Measurements from ENCODE around the gene MASP1.

Gene MASP1

GRCh38 chr3:187328691-187329090 is 37.2 kb upstream of the MASP1 start:
- TF ChIP-seq ZFP3 (CRISPR knock-in tag; IDR thresholded peaks at IDR 0.05) (no peak), ZFP30 (CRISPR knock-in tag; IDR thresholded peaks at IDR 0.05) (no peak), ZNF565 (CRISPR knock-in tag; conservative IDR thresholded peaks at IDR 0.05; ENCODE audit: low read depth) (no peak), OSR1 (CRISPR knock-in tag; IDR thresholded peaks at IDR 0.05) (no peak), BACH2 (CRISPR knock-in tag; IDR thresholded peaks at IDR 0.05; ENCODE audit: borderline replicate concordance) (no peak), ISL1 (CRISPR knock-in tag; IDR thresholded peaks at IDR 0.05) (no peak), TSHZ2 (CRISPR knock-in tag; IDR thresholded peaks at IDR 0.05) (no peak), PPARA (CRISPR knock-in tag; IDR thresholded peaks at IDR 0.05; ENCODE audit: borderline replicate concordance) (no peak)
- ATAC-seq: no peak

GRCh38 chr3:187327845-187328244 is 36.3 kb upstream of the MASP1 start:
- ATAC-seq: no peak
- TF ChIP-seq ZC3H10 (CRISPR knock-in tag; IDR thresholded peaks at IDR 0.05): no peak
- TF ChIP-seq ZNF8 (CRISPR knock-in tag; IDR thresholded peaks at IDR 0.05): no peak
- TF ChIP-seq TOX (CRISPR knock-in tag; IDR thresholded peaks at IDR 0.05; ENCODE audit: borderline replicate concordance): no peak
- no peak for TF ChIP-seq POU6F1 (CRISPR knock-in tag; IDR thresholded peaks at IDR 0.05; ENCODE audit: borderline replicate concordance, low read depth)
- TF ChIP-seq PPARA (CRISPR knock-in tag; IDR thresholded peaks at IDR 0.05; ENCODE audit: borderline replicate concordance): no peak
- TF ChIP-seq ZFP30 (CRISPR knock-in tag; IDR thresholded peaks at IDR 0.05): no peak
- no peak for TF ChIP-seq CREB5 (CRISPR knock-in tag; IDR thresholded peaks at IDR 0.05; ENCODE audit: low read depth)
- no peak for TF ChIP-seq PATZ1 (CRISPR knock-in tag; IDR thresholded peaks at IDR 0.05; ENCODE audit: borderline replicate concordance)
- TF ChIP-seq CSDC2 (CRISPR knock-in tag; IDR thresholded peaks at IDR 0.05): no peak
- no peak for TF ChIP-seq TSHZ2 (CRISPR knock-in tag; IDR thresholded peaks at IDR 0.05)
- TF ChIP-seq ZFP3 (CRISPR knock-in tag; IDR thresholded peaks at IDR 0.05): no peak
- TF ChIP-seq ARNTL (CRISPR knock-in tag; IDR thresholded peaks at IDR 0.05; ENCODE audit: borderline replicate concordance, low read depth): no peak
- TF ChIP-seq BACH2 (CRISPR knock-in tag; IDR thresholded peaks at IDR 0.05; ENCODE audit: borderline replicate concordance): no peak
- TF ChIP-seq ZNF70 (CRISPR knock-in tag; IDR thresholded peaks at IDR 0.05): no peak
- TF ChIP-seq ZNF565 (CRISPR knock-in tag; conservative IDR thresholded peaks at IDR 0.05; ENCODE audit: low read depth): no peak
- TF ChIP-seq CSRNP3 (CRISPR knock-in tag; IDR thresholded peaks at IDR 0.05): no peak
- no peak for TF ChIP-seq RARB (CRISPR knock-in tag; IDR thresholded peaks at IDR 0.05)
- no peak for TF ChIP-seq SNAI2 (CRISPR knock-in tag; IDR thresholded peaks at IDR 0.05)
- no peak for TF ChIP-seq GLIS3 (CRISPR knock-in tag; IDR thresholded peaks at IDR 0.05)

Data from SK-N-SH treated with all-trans-retinoic acid at 6 μM for 48 hours (cell line).